NCI-H2227 (cell line): ENCODE measurements around the gene SEM1.
"Not testable (repeated sequence)": the region's sequence is repeated elsewhere in the genome, so short reads cannot be mapped to it uniquely, and the experiment has no call there.

Experiments
- DNase-seq: peaks from one replicate; lab custom pipeline; 2025; ENCODE audit not compliant: unreplicated experiment; lab: John Stamatoyannopoulos, UW

The SEM1 gene

GRCh38 chr7:96665689-96666088, 44.0 kb downstream of the SEM1 start:
- no peak for DNase-seq

GRCh38 chr7:96664793-96665192, 44.9 kb downstream of the SEM1 start:
- no peak for DNase-seq

- DNase-seq: no peak
These were observed 45.7 kb downstream of the SEM1 start for GRCh38 chr7:96663871-96664445.

- DNase-seq: no peak
These were observed 46.2 kb downstream of the SEM1 start for GRCh38 chr7:96663457-96663856.

GRCh38 chr7:96662151-96662550, 47.5 kb downstream of the SEM1 start:
- not testable (repeated sequence) for DNase-seq

GRCh38 chr7:96658022-96658412, 51.6 kb downstream of the SEM1 start:
- DNase-seq: no peak

GRCh38 chr7:96657347-96658021, 52.2 kb downstream of the SEM1 start:
- DNase-seq: no peak

GRCh38 chr7:96655956-96656355, 53.7 kb downstream of the SEM1 start:
- no peak for DNase-seq

- peak; percentile 13 for DNase-seq
These were observed 54.9 kb downstream of the SEM1 start for GRCh38 chr7:96654630-96655188.

- DNase-seq: no peak
These were observed 59.7 kb downstream of the SEM1 start for GRCh38 chr7:96649981-96650380.

GRCh38 chr7:96648784-96649183, 60.9 kb downstream of the SEM1 start:
- no peak for DNase-seq

- DNase-seq: no peak
These were observed 61.9 kb downstream of the SEM1 start for GRCh38 chr7:96647733-96648132.

- no peak for DNase-seq
These were observed 64.6 kb downstream of the SEM1 start for GRCh38 chr7:96645084-96645483.

- DNase-seq: not testable (repeated sequence)
These were observed 66.2 kb downstream of the SEM1 start for GRCh38 chr7:96643436-96643835.

GRCh38 chr7:96640054-96640453, 69.6 kb downstream of the SEM1 start:
- no peak for DNase-seq
